Activated T-cell treated with anti-CD3 and anti-CD28 coated beads for 1 hour (primary cell): Measurements from ENCODE around the gene COG5.
"Not testable (repeated sequence)": the region's sequence is repeated elsewhere in the genome, so short reads cannot be mapped to it uniquely, and the experiment has no call there.

Source experiments
- DNase-seq: peaks from one replicate; pipeline ENCODE4 v3.0.0-alpha.2; 2020; ENCODE audit warnings: low read depth

COG5 gene

GRCh38 chr7:107220806-107221205, 342.9 kb downstream of the COG5 start:
- DNase-seq = not testable (repeated sequence)

GRCh38 chr7:107220356-107220755, 343.4 kb downstream of the COG5 start:
- DNase-seq = no peak

- no peak for DNase-seq
Measured at GRCh38 chr7:107219563-107220244, 344.0 kb downstream of the COG5 start.

- no peak for DNase-seq
Measured at GRCh38 chr7:107213945-107214344, 349.8 kb downstream of the COG5 start.

- DNase-seq = no peak
Measured at GRCh38 chr7:107213193-107213788, 350.4 kb downstream of the COG5 start.

GRCh38 chr7:107212725-107213124, 351.0 kb downstream of the COG5 start:
- no peak for DNase-seq

GRCh38 chr7:107210400-107210799, 353.3 kb downstream of the COG5 start:
- no peak for DNase-seq

GRCh38 chr7:107209565-107209964, 354.2 kb downstream of the COG5 start:
- no peak for DNase-seq

GRCh38 chr7:107208563-107208962, 355.2 kb downstream of the COG5 start:
- DNase-seq = no peak

GRCh38 chr7:107208024-107208521, 355.6 kb downstream of the COG5 start:
- no peak for DNase-seq

GRCh38 chr7:107207459-107207858, 356.3 kb downstream of the COG5 start:
- no peak for DNase-seq

GRCh38 chr7:107206706-107207105, 357.0 kb downstream of the COG5 start:
- no peak for DNase-seq

GRCh38 chr7:107206136-107206535, 357.6 kb downstream of the COG5 start:
- no peak for DNase-seq

GRCh38 chr7:107203607-107204006, 360.1 kb downstream of the COG5 start:
- DNase-seq = no peak

- no peak for DNase-seq
Measured at GRCh38 chr7:107201795-107202450, 361.8 kb downstream of the COG5 start.

- DNase-seq = no peak
Measured at GRCh38 chr7:107196834-107197610, 366.7 kb downstream of the COG5 start.

- no peak for DNase-seq
Measured at GRCh38 chr7:107194052-107194451, 369.7 kb downstream of the COG5 start.

- DNase-seq = no peak
Measured at GRCh38 chr7:107190090-107190489, 373.6 kb downstream of the COG5 start.

GRCh38 chr7:107187774-107188173, 375.9 kb downstream of the COG5 start:
- DNase-seq = no peak

GRCh38 chr7:107186240-107186639, 377.5 kb downstream of the COG5 start:
- DNase-seq = no peak

GRCh38 chr7:107185716-107186115, 378.0 kb downstream of the COG5 start:
- no peak for DNase-seq

GRCh38 chr7:107181172-107181571, 382.5 kb downstream of the COG5 start:
- DNase-seq = no peak
